ENCODE results near the gene TOM1L2.

- TF ChIP-seq CTCF (IDR thresholded peaks at IDR 0.05) (peak; percentile 97), ZFX (IDR thresholded peaks at IDR 0.05; ENCODE audit: borderline replicate concordance) (no peak)
Measured at GRCh38 chr17:17812211-17813054, 159.8 kb downstream of the TOM1L2 start.

All from 22Rv1 (cell line).